Measurements from ENCODE around the gene ZNF557.
A peak's percentile ranks its signal among the peaks of the same experiment; 100 is the strongest.

Gene ZNF557

GRCh38 chr19:7074705-7075282 is 5.3 kb downstream of the ZNF557 start:
- DNase-seq (ENCODE audit: low spot score): no peak

GRCh38 chr19:7076151-7076550 is 6.6 kb downstream of the ZNF557 start:
- no peak for DNase-seq (ENCODE audit: low spot score)

GRCh38 chr19:7078008-7078407 is 8.5 kb downstream of the ZNF557 start:
- DNase-seq (ENCODE audit: low spot score): no peak

- DNase-seq (ENCODE audit: low spot score): no peak
Observed at GRCh38 chr19:7083076-7083956, 13.8 kb downstream of the ZNF557 start.

GRCh38 chr19:7088999-7089398 is 19.5 kb downstream of the ZNF557 start:
- DNase-seq (ENCODE audit: low spot score): no peak

- no peak for DNase-seq (ENCODE audit: low spot score)
Observed at GRCh38 chr19:7098096-7098495, 28.6 kb downstream of the ZNF557 start.

GRCh38 chr19:7098701-7099596 is 29.4 kb downstream of the ZNF557 start:
- peak; percentile 94 for DNase-seq (ENCODE audit: low spot score)

- DNase-seq (ENCODE audit: low spot score): no peak
Observed at GRCh38 chr19:7099597-7099921, 30.1 kb downstream of the ZNF557 start.

- no peak for DNase-seq (ENCODE audit: low spot score)
Observed at GRCh38 chr19:7101498-7102253, 32.2 kb downstream of the ZNF557 start.

- DNase-seq (ENCODE audit: low spot score): no peak
Observed at GRCh38 chr19:7104747-7105447, 35.4 kb downstream of the ZNF557 start.

GRCh38 chr19:7106711-7107657 is 37.5 kb downstream of the ZNF557 start:
- no peak for DNase-seq (ENCODE audit: low spot score)

- no peak for DNase-seq (ENCODE audit: low spot score)
Observed at GRCh38 chr19:7109678-7110289, 40.3 kb downstream of the ZNF557 start.

- no peak for DNase-seq (ENCODE audit: low spot score)
Observed at GRCh38 chr19:7112675-7113074, 43.2 kb downstream of the ZNF557 start.

GRCh38 chr19:7113233-7113632 is 43.7 kb downstream of the ZNF557 start:
- DNase-seq (ENCODE audit: low spot score): no peak

- no peak for DNase-seq (ENCODE audit: low spot score)
Observed at GRCh38 chr19:7115721-7116120, 46.2 kb downstream of the ZNF557 start.

GRCh38 chr19:7117248-7117647 is 47.7 kb downstream of the ZNF557 start:
- DNase-seq (ENCODE audit: low spot score): no peak

GRCh38 chr19:7119582-7119981 is 50.1 kb downstream of the ZNF557 start:
- DNase-seq (ENCODE audit: low spot score): no peak

- DNase-seq (ENCODE audit: low spot score): no peak
Observed at GRCh38 chr19:7120499-7120898, 51.0 kb downstream of the ZNF557 start.

- no peak for DNase-seq (ENCODE audit: low spot score)
Observed at GRCh38 chr19:7122701-7123100, 53.2 kb downstream of the ZNF557 start.

- no peak for DNase-seq (ENCODE audit: low spot score)
Observed at GRCh38 chr19:7124782-7125181, 55.3 kb downstream of the ZNF557 start.

All from hepatic stellate cell (primary cell).